HG03135 (cell line): ENCODE data around the gene RAB36.

Experiments
- ATAC-seq: cut with Tn5 transposase; IDR thresholded peaks from one replicate; pipeline ENCODE4 v1.9.1; 2021; ENCODE audit warnings: mild to moderate bottlenecking, moderate library complexity; ENCODE audit not compliant: unreplicated experiment

The RAB36 gene

DNA sequence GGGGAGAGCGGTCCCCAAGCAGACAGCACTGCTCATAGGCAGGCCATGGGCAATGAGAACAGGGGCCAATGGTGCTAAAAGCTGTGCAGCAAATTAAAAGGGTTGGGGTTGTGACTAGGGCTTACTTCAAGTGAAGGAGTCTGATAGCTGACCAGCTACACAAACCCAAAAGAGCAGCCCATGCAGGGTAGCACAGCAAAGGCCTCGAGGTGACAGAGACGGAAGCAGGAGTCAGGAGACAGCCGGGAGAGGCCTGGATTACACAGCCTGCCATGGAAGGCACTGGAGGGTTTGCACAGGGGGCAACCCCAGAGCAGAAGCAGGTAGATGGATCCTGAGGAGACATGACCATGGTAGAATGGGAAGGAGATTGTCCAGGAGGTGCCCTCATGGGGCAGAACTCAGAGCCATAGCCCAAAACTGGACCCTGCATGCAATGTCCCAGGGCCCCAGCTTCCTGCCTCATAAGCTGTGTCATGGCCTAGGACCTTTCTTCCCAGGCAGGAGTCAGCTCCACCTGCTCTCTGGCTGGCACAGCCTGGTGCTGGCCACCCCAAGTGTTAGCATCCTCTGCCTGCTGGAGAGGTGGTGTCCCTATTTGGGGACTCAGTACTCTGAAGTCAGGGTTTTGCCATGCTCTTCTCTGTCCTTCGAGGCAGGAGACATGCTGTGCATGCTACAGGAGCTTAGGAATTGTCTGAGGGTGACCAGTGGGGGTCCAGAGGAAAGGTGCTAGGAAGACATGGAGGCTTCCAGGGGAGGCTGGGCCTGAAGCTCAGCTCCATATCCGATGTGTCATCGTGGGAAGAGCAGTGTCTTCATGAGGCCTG lies 36.8 kb upstream of the RAB36 start:
- no peak for ATAC-seq

DNA sequence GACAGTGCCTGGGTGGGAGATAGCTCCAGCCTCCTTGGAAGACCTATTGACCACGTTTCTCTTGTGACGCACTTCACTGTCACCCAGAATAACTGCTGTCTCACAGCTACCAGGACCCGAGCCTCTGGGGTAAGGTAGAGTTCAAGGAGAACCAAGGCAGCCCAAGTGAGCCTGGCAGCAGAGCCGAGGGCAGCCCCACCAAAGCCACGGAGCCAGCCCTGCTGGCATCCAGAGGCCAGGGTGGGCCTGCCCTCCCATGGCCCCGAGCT lies 36.3 kb upstream of the RAB36 start:
- ATAC-seq = no peak

- ATAC-seq = no peak
Observed at GRCh38 chr22:23109441-23109978, 35.8 kb upstream of the RAB36 start.

- no peak for ATAC-seq
Observed at GRCh38 chr22:23110190-23110921, 34.9 kb upstream of the RAB36 start.

DNA sequence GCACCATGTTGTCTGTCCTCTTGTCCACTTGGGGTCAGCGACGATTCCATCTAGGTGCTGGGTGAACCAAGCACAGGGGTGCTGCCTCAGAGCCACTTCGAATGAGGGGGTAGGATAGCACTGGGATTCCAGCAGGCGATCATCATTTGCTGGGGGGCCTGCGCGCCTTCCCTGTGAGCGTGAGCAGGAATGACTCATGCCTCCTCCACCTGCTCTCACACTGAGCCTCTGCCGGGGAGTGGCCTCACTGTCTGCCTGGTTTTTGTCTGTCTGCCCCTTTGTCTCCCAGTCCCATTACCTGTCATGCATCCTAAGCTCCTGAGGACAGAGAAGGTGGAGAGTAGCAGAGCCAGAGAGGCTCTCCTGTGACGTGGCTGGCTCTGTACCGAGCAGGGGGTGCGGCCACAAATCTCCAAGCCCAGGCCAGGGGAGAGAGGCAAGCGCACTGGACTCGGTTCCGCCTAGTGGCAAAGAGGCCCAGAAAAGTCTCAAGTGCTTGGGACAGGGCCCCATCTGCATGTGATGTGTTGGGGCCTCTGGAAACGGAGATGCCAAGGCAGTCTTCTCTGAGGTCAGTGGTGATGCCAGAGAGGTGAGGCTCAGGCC lies 34.3 kb upstream of the RAB36 start:
- no peak for ATAC-seq

- ATAC-seq = no peak
Observed at GRCh38 chr22:23112472-23113012, 32.7 kb upstream of the RAB36 start.

DNA sequence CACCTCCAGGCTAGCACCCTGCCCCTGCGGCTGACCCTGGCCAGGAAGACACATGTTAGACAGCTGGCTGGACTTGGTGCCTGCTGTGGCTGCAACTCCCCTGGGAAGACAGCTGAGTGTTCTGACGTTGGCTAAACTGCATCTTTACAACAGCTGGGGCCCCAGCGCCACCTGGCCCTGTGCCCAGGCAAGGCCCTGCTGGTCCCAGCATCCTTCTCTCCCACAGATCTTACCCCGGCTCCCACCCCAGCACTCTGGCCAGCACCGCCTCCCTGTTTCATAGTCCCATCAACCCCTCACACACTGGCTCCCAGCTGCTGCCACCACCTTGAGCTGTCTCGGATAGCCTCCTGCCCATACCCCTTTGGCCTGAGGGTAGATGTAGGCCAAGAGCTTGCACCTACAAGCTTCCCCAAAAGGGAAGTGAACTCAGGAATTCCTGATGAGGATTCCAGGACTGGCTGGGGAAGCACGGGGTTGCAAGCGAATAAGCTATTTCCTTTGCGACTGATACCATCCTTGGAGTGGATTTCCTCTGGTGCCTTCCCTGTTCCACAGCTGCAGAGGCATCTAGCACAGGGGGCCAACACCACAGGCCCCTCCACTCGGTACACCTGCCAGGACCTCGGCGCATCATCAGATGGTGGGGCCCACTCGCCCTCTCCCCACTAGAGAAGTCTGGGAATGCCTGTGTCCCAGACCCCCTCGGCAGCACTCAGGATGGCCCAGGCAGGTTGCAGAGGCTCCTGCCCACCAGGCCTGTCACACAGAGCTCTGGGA lies 32.0 kb upstream of the RAB36 start:
- no peak for ATAC-seq

- no peak for ATAC-seq
Observed at GRCh38 chr22:23113847-23114720, 31.2 kb upstream of the RAB36 start.

- ATAC-seq = no peak
Observed at GRCh38 chr22:23114721-23115020, 30.6 kb upstream of the RAB36 start.

DNA sequence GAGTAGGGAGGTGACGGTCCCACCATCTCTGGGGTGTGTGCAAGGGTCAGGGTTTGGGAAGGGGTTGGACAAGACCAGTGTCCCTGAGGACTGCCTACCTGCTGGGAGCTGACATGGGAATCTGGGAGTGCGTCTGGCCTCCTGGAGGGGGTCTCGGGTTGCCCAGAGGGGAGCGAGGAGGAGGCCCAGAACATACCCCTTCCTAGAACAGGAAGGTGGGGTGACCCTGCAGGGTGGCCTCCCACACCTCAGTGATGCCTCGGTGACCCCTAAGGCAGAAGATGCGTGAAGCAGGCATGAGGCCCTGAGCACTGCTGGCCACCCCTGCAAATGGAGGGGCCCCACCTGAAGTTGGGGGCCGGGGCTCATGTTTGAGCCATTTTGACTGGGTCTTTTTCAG lies 29.9 kb upstream of the RAB36 start:
- no peak for ATAC-seq

DNA sequence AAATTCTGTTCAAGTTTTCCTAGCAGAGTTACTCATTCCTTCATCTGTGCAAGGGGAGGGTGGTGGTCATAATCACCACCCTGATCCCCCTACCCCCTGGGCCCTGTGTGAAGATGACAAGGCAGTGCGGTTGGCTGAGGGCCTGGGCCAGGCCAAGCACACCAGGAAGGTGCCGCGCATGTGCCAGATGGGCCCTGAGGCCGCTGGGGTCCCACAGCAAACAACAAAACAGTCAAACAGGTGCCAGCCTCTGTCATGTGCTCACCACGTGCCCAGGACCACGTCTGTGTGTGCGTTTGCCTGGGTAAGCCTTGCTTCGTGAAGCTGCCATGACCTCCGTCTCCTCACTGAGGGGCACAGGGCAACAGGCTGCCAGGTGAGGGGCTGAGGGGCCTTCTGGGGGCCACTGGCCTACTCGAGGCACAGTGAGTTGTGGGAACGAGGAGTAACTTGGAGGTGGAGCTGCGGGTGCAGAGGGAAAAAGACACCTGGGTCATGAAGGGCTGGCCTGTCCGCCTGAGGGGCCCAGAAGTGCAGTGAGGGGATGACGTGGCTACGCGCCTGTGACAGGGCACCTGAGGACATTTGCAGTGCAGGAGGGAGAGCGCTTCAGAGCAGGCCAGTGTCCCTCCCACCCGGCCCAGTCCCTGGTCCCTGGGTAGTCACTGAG lies 29.3 kb upstream of the RAB36 start:
- ATAC-seq = no peak

DNA sequence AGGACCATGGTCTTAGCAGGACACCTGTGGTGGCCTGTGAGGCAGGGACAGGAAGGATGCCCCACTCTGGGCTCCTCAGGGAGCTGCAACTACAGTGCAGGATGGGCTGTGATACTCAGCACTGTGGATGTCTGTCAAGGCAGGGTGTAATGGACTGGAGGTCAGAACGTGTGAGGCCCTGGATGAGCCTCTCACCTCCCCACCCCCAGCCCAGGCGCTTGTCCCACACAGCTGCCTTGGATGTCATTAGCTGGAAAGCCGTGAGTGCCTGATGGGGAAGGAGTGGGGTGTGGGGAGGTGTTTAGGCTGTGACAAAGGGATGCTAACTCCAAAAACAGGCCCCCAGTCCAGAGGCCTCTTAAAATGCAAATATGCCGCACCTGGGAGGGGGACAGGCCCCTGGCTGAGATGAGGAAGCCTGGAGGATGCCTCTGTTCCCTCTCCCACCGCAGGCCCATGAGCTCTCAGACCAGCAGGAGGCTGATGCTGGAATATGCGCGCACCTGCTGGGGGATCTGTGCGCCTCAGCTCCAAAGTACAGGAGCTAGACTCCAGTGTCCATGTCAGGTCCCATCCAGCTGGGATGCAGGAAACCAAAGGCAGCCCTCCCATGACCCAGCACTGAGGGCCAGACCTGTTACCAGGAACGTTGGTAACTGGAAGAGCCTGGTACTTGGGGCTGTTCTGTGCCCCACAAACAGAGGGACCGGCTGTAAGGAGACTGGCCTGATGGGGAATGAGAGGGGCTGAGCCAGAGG lies 28.6 kb upstream of the RAB36 start:
- ATAC-seq = no peak

DNA sequence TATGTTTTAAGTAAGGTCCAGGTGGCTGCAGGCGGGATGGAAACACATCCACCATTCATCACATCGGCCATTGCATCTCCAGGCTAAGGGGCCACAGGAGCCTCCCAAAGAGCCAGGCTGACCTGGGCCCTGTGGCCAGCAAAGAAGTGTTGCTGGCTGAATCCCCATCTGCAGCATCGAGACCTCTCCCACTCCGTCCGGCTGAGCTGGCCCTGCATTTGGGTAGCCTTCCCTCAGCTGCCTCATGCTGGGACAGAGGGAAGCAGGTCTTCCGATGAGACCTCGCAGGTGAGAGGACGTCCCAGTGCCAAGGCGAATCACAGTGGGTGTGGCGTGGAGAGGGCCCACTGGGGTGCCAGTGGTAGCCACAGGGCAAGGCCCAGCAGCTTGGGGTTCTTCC lies 28.0 kb upstream of the RAB36 start:
- no peak for ATAC-seq

DNA sequence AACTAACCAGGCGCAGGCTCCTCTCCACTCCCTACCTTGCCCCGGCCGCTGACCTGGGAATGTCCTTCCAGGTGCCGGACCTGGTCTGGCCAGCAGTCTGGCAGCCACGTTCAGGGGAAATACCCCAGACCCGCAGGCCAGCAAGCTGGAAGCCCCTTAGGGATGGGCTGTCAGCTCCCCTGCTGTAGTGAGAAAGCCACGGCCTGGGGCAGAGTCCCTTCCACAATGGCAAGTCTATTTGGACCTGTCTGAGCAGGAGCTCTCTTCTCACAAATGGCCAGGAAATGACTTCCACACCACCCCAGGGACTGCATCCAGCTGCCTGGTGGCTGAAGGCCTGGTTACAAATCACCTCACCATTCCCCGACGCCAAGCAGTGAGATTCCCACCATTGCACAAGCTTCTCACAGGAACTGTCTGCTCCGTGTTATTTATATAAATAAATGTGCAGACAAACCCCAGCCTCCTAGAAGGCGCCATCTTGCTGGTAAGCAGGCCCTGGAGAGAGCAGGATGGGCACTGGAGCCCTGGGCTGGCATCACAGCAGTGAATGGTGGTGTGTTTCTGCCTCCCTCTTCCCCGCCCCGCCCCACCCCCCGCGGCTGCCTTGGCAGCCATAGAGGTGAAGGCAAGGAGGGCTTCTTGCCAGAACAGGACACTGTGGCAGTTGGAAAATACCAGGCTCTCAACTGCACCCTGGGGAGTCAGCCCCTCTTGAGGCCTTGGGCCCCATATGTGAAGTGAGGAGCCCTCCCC lies 27.2 kb upstream of the RAB36 start:
- ATAC-seq = no peak

GRCh38 chr22:23118647-23119493 lies 26.4 kb upstream of the RAB36 start:
- no peak for ATAC-seq

DNA sequence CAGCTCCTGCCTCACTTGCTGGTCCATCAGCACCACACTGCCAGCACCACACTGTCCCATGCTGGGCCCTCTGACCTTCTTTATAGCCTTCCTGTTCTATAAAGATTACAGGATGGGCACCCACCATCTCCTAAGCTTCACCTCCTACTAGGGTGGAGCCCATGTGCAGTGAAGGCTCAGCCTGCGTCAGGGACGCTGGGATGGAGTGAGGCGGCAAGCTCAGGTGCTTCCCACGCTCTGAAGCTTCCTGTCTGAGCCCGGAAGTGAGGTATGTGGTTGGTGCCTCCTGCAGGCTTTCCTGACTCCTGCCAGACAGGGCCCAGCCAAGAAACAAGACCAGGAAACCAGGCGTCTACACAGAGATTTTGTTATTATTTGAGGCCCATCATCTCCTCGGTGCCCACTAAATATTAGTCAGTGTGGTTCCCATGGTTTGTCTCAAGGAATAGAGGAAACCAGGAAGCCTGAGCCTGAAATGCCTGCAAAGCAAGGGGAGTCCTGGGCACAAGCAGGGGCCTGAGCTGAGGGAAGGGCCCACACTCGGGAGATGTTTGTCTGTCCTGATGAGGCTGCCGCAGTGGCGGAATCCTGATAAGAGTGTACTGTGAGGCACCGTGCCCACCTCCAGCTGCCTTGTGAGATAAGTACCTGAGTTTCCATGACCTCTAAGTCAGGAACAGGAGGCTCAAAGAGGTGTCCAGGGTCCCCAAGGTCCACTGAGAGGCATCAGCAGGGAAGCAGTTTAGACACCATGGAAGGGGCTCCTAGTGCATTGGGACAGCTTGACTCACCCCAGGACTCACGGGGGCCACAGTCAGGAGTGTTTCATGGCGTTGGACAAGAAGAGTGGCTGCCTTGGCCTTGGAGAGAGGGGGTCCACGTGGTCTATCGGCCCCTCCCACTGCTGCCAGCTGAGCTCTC lies 25.5 kb upstream of the RAB36 start:
- ATAC-seq = no peak
